ENCODE data around the gene C2orf72.
"Not testable (repeated sequence)": the region's sequence is repeated elsewhere in the genome, so short reads cannot be mapped to it uniquely, and the experiment has no call there.

The C2orf72 gene

GRCh38 chr2:231037202-231037730 is at the start of gene C2orf72:
Gene C2orf72 (plus strand): TSS chr2:231037523. CDS start chr2:231037566, 43 bp downstream.
- no peak for DNase-seq (ENCODE audit: low read depth in 2 of 2)

DNA sequence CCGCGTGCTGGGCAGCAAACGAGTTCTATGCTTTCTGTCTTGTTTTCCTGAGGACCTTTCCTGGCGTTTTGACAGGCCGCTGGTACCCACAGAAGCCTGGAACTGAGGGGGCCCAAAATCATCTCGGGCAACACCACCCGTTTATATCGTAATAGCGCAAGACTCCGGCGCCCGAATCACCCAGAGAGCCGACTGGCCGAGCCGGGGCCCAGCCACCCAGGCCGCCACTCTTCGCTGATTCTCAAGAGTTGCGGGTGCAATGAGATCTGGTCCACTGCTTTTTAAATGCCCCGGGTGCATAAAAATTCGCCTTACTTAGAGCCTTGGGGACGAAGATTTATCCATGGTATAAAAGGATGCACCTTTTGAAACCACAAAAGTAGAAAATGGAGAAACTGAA is 47.6 kb upstream of the C2orf72 start:
- DNase-seq (ENCODE audit: low read depth in 2 of 2), result no peak

GRCh38 chr2:230990131-230990898 is 47.0 kb upstream of the C2orf72 start:
- no peak for DNase-seq (ENCODE audit: low read depth in 2 of 2)

- DNase-seq (ENCODE audit: low read depth in 2 of 2), result no peak
These were observed 46.5 kb upstream of the C2orf72 start for GRCh38 chr2:230990899-230991150.

GRCh38 chr2:230991598-230991997 is 45.7 kb upstream of the C2orf72 start:
- no peak for DNase-seq (ENCODE audit: low read depth in 2 of 2)

DNA sequence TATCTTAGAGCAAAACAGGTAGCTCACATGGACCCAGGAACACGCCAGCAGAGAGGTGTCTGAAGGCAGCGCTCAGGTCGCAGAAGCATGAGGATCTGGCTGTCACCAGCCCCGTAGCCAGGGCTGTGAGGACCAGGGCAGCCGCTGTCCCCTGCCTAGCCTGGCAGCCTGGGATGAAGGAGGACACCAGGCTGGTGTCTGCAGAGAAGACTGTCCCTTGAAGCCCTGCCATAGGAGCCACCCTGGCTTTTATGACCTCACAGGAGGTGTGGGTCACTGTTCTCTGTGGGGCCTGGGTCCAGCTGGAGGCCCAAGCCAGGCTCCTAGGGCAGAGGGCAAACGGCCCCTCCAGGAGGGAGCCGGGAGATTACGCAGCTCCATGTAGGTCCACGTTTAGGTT is 41.5 kb upstream of the C2orf72 start, which contains the start of gene SPATA3:
Gene SPATA3, plus strand, starts transcription at position 301 of the 400 bp plus-strand sequence. CDS start 113 bp downstream, outside the sequence.
- DNase-seq (ENCODE audit: low read depth in 2 of 2), result no peak

- no peak for DNase-seq (ENCODE audit: low read depth in 2 of 2)
These were observed 40.7 kb upstream of the C2orf72 start for GRCh38 chr2:230996661-230997060.

- no peak for DNase-seq (ENCODE audit: low read depth in 2 of 2)
These were observed 38.4 kb upstream of the C2orf72 start for GRCh38 chr2:230998882-230999281.

DNA sequence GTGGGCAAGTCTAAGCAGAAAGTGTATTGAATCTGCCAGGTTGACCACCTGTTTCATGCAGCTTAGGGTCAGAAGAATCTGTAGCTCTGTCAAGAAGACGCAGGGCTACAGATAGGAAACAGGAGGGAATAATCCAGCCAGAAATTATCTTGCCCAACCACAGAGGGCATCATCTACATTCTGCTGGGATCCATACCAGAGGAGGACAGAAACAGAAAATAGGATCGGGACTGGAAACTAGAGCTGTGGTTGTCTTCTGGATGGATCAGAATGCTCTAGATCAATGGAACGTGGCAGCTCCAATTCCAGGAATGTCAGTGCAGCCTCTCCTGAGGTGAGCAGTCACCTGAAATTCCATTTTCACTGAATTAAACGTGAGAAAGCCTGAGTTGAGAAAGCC is 37.8 kb upstream of the C2orf72 start:
- DNase-seq (ENCODE audit: low read depth in 2 of 2), result no peak

- no peak for DNase-seq (ENCODE audit: low read depth in 2 of 2)
These were observed 37.0 kb upstream of the C2orf72 start for GRCh38 chr2:231000211-231000904.

- DNase-seq (ENCODE audit: low read depth in 2 of 2), result no peak
These were observed 36.3 kb upstream of the C2orf72 start for GRCh38 chr2:231001036-231001435.

GRCh38 chr2:231001921-231002320 is 35.4 kb upstream of the C2orf72 start:
- DNase-seq (ENCODE audit: low read depth in 2 of 2), result no peak

- DNase-seq (ENCODE audit: low read depth in 2 of 2), result no peak
These were observed 34.7 kb upstream of the C2orf72 start for GRCh38 chr2:231002641-231003040.

DNA sequence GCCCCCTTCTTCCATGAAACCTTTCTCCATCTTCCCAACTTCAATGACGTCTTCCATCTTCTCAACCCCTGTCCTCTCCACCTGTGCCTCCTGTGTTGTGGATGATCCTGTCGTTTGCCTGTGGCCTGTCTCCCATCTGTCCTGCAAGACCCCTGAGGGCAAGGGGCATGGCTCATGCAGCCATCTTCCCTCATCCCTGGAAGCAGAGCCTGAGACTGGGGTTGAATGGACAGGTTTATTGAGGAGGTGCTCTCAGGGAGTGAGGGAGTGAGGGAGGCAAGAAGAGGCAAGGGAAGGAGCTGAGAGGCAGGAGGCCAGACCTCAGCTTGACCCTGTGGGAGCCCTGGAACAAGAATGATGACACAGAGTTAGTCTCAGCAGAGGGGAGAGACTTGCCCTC is 34.1 kb upstream of the C2orf72 start:
- DNase-seq (ENCODE audit: low read depth in 2 of 2), result no peak

DNA sequence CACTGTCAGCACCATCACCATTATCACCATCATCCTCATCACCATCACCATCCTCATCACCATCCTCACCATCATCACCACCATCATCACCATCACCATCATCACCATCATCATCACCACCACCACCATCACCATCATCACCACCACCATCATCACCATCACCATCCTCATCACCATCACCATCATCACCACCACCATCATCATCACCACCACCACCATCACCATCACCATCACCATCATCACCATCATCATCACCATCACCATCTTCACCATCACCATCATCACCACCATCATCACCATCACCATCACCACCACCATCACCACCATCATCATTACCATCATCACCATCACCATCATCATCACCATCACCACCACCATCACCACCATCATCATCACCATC is 32.4 kb upstream of the C2orf72 start:
- not testable (repeated sequence) for DNase-seq (ENCODE audit: low read depth in 2 of 2)

- no peak for DNase-seq (ENCODE audit: low read depth in 2 of 2)
These were observed 29.8 kb upstream of the C2orf72 start for GRCh38 chr2:231007286-231008098.

- no peak for DNase-seq (ENCODE audit: low read depth in 2 of 2)
These were observed 29.2 kb upstream of the C2orf72 start for GRCh38 chr2:231008131-231008530.

DNA sequence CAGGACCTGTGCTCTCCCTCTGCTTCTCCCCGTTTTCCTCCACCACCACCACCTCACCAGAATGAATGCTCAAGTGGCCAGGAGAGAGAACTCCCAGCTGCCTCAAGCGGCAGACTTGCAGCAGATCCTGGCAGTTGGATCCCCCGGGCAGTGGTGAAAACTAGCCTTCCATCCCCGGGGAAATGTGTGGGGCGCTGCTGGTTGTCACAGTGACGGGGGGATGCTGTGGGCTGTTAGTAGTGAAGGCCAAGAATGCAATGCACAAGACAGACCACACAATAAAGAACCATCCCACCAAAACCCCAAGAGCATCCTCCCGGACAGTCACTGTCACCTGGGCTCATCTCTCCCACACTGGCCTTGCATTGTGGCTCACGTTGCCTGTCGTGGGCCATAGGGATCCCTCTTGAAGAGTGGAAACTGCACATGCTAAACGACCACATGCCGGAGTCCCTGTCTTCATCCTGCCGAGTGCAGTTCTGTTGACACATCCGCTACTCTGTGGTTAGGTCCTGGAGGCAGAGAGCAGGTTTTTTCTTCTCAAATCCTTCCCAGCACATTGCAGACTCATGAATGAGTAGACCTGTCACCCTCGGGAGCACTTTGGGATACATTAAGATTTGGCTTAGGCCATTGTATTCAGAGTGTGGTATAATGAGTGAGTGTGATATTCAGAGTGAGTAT is 27.9 kb upstream of the C2orf72 start:
- no peak for DNase-seq (ENCODE audit: low read depth in 2 of 2)

DNA sequence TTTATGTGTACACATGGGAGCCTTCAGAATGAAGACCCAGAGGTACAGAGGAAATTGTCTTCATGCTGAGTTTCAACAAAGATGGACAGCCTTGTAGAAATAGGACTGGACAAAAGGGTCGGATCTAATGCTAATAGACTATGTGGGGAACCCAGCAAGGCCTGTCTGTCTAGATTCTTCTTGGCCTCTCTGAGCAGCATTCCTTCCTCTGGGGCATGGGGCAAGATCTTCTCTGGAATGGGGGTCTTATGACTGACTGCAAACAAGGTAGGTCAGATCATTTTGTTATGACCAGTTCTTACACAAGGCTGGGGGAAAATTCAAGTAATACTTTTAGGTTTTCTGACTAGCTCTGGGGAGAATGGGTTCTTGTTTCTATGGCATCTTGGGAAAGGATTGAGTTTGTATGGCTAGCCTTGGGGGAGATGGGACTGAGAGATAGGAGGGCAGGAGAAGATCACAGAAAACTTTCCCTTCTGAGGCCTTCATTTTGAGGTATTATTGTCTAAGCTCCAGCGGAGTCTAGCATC is 27.1 kb upstream of the C2orf72 start:
- no peak for DNase-seq (ENCODE audit: low read depth in 2 of 2)

GRCh38 chr2:231011526-231011925 is 25.8 kb upstream of the C2orf72 start:
- no peak for DNase-seq (ENCODE audit: low read depth in 2 of 2)

DNA sequence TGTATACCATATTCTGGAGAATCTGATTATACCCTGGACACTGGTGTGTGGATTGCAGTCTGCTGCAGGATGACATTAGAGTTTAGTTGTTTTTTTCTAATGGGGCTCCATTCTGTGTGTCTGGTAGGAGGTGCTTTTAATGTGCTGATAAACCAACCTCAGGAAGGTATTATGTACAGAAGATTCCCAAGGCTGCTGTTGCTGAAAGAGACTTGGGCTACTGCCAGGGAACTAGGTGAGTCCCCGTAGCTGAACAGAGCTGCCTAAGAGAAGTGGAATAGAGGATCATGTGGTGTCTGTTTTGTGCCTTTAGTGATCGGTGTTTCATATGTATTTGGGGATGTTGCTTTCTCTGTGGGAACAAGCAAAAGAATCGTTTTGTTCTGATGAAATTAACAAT is 24.9 kb upstream of the C2orf72 start:
- no peak for DNase-seq (ENCODE audit: low read depth in 2 of 2)

DNA sequence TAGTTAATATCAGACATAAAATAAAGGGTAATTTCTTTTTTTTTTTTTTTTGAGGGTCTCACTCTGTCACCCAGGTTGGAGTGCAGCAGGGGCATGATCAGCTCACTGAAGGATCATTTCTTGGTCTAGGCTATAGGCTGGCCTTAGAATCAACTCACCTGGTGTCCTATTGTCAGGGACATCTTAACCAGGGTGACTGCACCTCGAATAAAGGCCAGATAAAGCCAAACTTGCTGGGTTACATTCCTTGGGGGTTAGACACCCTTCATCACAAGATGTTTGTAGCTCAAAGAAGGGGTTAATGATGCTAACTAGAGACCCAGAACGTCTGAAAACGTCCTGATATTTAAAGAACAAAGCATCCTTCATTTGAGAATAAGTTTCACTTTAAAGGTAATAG is 23.5 kb upstream of the C2orf72 start:
- no peak for DNase-seq (ENCODE audit: low read depth in 2 of 2)
